ENCODE data around the gene KBTBD3. TPM values are rescaled to one million over a fixed set of nuclear protein-coding genes. Genes with fewer than 3 reads are reported as not detected.
"Not testable (repeated sequence)": the region's sequence is repeated elsewhere in the genome, so short reads cannot be mapped to it uniquely, and the experiment has no call there.

The KBTBD3 gene
- total RNA-seq, 1 donor from 2014 or later, result 4.2 TPM

DNA sequence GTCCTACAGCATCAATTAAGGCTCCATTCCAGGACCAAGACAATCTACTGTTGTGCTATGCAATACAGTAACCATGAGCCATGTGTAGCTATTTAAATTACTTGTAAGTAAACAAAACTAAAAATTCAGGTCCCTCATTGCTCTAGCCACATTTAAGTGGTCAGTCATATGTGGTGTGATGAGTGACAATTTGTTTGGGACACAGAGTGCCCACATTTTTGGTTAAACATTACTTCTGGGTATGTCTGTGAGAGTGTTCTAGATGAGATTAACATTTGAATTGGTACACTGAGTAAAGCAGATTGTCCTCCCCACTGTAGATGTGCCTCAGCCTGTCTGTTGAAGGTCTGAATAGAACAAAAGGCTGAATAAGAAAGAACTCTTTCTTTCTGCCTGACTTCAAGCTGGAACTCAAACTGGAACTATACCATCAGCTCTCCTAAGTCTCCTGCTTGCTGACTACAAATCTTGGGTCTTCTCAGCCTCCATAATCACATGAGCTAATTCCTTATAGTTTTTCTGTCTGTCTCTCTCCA, 15.8 kb downstream of the KBTBD3 start:
- TF ChIP-seq, protein P1, sequence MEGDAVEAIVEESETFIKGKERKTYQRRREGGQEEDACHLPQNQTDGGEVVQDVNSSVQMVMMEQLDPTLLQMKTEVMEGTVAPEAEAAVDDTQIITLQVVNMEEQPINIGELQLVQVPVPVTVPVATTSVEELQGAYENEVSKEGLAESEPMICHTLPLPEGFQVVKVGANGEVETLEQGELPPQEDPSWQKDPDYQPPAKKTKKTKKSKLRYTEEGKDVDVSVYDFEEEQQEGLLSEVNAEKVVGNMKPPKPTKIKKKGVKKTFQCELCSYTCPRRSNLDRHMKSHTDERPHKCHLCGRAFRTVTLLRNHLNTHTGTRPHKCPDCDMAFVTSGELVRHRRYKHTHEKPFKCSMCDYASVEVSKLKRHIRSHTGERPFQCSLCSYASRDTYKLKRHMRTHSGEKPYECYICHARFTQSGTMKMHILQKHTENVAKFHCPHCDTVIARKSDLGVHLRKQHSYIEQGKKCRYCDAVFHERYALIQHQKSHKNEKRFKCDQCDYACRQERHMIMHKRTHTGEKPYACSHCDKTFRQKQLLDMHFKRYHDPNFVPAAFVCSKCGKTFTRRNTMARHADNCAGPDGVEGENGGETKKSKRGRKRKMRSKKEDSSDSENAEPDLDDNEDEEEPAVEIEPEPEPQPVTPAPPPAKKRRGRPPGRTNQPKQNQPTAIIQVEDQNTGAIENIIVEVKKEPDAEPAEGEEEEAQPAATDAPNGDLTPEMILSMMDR (conservative IDR thresholded peaks at IDR 0.05; ENCODE audit: low read depth, low read length), result no peak
- no peak overlapping the region for H3K4me3 ChIP-seq (ENCODE audit: low read depth, low read length)
- no peak for DNase-seq (ENCODE audit: low read depth)

DNA sequence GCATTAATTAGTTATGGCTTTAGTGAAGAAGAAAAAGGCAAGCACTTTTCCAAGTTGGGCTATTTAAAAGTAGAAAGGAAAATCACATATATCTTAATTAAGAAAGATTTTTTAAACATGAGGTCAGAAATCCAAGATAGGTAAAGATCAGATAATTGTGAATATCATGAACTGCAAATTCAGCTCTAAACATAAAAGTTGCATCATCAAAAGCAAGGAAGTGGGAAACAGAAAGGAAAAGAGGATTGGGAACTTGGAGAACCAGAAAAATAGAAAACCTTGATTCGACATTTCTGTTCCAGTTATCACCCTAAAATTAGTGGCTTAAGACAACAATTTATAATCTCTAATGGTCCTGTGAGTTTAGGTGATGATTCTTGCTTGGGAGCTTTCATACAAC, 17.5 kb downstream of the KBTBD3 start:
- no peak for DNase-seq (ENCODE audit: low read depth)
- H3K4me3 ChIP-seq (ENCODE audit: low read depth, low read length), result no peak overlapping the region
- TF ChIP-seq, protein P1 (conservative IDR thresholded peaks at IDR 0.05; ENCODE audit: low read depth, low read length), result no peak

DNA sequence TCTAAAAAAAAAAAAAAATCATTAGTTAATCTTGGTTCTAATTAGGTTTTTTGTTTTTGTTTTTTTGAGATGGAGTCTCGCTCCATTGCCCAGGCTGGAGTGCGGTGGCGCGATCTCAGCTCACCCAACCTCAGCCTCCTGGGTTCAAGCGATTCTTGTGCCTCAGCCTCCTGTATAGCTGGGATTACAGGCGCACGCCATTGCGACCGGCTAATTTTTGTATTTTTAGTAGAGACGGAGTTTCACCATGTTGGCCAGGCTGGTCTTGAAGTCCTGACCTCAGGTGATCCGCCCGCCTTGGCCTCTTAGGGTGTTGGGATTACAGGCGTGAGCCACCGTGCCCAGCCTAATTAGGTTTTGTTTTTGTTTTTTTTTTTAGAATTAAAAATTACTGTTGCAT, 18.8 kb downstream of the KBTBD3 start:
- not testable (repeated sequence) for DNase-seq (ENCODE audit: low read depth); H3K4me3 ChIP-seq (ENCODE audit: low read depth, low read length)

DNA sequence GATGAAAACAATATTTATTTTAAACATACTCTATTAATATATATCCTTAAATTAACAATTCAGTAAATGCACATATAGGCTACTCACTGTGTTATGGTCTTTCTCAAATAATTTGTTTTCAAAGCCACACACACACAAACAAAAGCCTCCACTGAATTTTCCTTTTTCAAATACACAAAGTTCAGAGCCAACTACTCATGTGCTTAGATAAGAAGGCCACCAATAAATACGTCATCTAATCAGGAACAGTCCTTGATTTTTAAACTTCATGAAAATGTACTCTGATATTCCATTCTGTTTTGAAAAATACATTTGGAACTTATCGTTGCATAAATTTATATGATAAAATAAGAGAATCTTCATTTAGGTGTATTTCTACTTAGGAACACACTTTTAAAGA, 26.0 kb downstream of the KBTBD3 start:
- TF ChIP-seq, protein P1 (conservative IDR thresholded peaks at IDR 0.05; ENCODE audit: low read depth, low read length), result no peak
- DNase-seq (ENCODE audit: low read depth), result no peak
- H3K4me3 ChIP-seq (ENCODE audit: low read depth, low read length), result no peak overlapping the region

DNA sequence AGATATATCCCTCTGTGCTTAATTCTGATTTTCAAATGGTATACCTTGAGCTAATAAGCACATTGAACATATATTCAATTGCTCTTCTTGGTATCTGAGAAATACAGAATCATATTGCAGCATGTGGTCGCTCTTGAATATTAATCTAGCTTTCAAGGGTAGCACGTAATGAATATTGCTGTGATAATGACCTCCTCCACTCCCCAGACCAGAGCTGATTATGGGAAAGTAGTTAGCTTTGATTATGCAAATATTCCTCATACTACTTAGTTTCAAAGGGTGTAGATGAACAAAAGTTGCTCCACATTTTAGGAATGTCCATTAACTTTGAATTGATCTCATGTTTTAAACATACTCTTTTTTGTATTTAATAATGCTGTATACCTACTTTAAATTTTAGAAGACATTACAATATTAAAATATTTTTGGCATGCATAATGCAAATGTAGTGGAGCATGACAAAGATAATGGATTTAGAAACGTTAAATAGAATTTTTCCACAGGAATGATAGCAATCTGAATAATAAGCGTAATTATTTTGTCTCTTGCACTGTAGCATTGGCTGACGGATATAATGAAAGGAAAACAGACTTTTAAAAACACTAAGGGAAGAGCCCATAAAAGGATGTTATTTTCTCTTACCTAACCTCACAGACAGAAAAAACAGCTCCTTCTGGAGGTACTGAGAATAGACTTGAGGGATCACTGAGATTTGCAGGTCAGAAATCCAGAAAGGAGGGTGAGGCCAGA, 27.2 kb downstream of the KBTBD3 start:
- TF ChIP-seq, protein P1 (conservative IDR thresholded peaks at IDR 0.05; ENCODE audit: low read depth, low read length), result no peak
- no peak overlapping the region for H3K4me3 ChIP-seq (ENCODE audit: low read depth, low read length)
- DNase-seq (ENCODE audit: low read depth), result no peak

DNA sequence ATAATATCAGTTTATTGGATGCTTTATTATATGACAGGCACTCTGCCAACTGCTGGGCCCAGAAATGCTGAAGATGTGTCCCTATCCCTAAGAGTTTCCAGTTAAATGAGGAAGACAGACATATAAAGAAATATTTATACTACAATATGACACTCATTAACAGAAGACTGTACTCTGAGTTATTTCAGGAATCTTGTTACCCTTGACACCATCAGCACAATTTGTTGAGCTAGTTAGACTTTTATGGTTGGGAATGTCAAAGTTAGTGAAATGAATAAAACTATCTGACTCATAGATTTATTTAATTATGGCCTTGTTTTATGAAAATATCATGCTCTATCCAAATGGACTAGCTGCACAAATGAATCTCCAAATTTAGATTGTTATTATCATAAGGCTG, 29.5 kb downstream of the KBTBD3 start:
- TF ChIP-seq, protein P1 (conservative IDR thresholded peaks at IDR 0.05; ENCODE audit: low read depth, low read length), result no peak
- DNase-seq (ENCODE audit: low read depth), result peak; percentile 67
- no peak overlapping the region for H3K4me3 ChIP-seq (ENCODE audit: low read depth, low read length)

DNA sequence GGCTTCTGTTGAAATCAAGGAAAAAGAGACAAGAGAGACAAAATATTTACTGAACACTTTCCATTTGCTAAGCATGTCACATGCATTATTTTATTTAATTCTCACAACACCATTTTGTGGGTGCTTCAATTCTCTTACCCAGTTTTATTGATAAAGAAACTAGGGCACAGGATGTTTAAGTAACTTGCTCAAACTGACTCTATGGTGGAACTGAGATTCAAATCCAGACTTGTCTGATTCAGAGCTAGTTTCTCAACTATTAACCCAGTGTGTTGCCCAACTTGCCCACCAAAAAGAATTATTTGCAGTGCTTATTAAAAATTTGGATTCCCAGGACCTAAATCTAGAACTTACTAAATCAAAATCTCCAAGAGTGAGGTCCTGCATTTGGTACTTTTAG, 33.6 kb downstream of the KBTBD3 start:
- TF ChIP-seq, protein P1 (conservative IDR thresholded peaks at IDR 0.05; ENCODE audit: low read depth, low read length), result no peak
- DNase-seq (ENCODE audit: low read depth), result no peak
- no peak overlapping the region for H3K4me3 ChIP-seq (ENCODE audit: low read depth, low read length)

Measured in epithelial cell of proximal tubule (primary cell).